ENCODE results near the gene CP.

DNA sequence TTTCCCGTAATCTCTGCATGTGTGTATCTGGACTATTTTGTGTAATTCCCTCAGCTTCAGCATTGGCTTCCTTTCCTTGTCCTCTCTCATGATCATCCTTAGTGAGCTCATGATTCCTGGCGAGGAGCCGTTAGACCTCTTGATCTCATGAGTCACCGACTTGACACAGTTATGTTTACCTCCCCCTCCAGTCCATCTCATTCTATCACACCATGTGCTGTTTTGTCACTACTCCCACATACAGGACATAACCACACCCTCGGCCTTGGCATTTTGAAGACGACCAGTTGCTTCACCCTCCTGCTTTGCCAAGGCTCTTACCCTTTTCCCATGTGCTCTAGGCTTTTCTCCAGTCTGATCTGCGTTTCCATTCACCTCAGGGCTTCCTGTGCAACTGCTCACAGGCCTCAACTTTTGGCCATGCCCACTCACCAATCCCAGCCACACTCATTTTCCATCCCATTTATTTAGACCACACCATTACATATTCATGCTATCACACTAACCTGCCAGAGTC is 41.5 kb downstream of the CP start:
- TF ChIP-seq, protein P1, sequence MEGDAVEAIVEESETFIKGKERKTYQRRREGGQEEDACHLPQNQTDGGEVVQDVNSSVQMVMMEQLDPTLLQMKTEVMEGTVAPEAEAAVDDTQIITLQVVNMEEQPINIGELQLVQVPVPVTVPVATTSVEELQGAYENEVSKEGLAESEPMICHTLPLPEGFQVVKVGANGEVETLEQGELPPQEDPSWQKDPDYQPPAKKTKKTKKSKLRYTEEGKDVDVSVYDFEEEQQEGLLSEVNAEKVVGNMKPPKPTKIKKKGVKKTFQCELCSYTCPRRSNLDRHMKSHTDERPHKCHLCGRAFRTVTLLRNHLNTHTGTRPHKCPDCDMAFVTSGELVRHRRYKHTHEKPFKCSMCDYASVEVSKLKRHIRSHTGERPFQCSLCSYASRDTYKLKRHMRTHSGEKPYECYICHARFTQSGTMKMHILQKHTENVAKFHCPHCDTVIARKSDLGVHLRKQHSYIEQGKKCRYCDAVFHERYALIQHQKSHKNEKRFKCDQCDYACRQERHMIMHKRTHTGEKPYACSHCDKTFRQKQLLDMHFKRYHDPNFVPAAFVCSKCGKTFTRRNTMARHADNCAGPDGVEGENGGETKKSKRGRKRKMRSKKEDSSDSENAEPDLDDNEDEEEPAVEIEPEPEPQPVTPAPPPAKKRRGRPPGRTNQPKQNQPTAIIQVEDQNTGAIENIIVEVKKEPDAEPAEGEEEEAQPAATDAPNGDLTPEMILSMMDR (IDR thresholded peaks at IDR 0.05), result no peak
- TF ChIP-seq EZH2 (IDR thresholded peaks at IDR 0.05; ENCODE audit: borderline replicate concordance, insufficient read depth, low read depth, low read length, poor library complexity, severe bottlenecking), result no peak

Measured in B cell (primary cell).